ENCODE measurements around the gene BMP5. TPM values are rescaled to one million over a fixed set of nuclear protein-coding genes. Genes with fewer than 3 reads are reported as not detected.

Gene BMP5
- total and polyA plus RNA-seq, 2 of the 8 experiments (the other 6 are each of a cell fraction or from before 2014, with no cell fraction given): 0.02 TPM; not detected in 1

GRCh38 chr6:55888917-55889316 is 13.5 kb upstream of the BMP5 start:
- Histone ChIP-seq H3K27ac (ENCODE audit: low read depth, low read length) (no peak overlapping the region), H2AFZ (ENCODE audit: low read length) (no peak overlapping the region), H3K14ac (ENCODE audit: insufficient read length) (no peak overlapping the region), H3K23me2 (ENCODE audit: low read depth, low read length) (no peaks in the 10 kb centered on the region; the same call in 1 of the 2 replicates), H3K9me3 (ENCODE audit: insufficient read depth in 2 of 2, low read depth in 1 of 2, low read length in 1 of 2) (no peaks in the 10 kb centered on the region), H4K20me1 (replicated peaks in 1 of 2; ENCODE audit: control insufficient read depth in 1 of 2, insufficient read depth in 2 of 2, low read length in 2 of 2) (no peaks in the 10 kb centered on the region), H3K9ac (replicated peaks in 1 of 4; ENCODE audit: extremely low read depth in 1 of 4, low read depth in 3 of 4, low read length in 3 of 4) (no peak overlapping the region), H2BK20ac (ENCODE audit: low read length) (no peak overlapping the region), H4K91ac (replicated peaks; ENCODE audit: insufficient read length, low read length) (no peak overlapping the region), H3K79me2 (ENCODE audit: control insufficient read depth in 1 of 2, insufficient read depth in 2 of 2, low read length in 2 of 2) (no peaks in the 10 kb centered on the region), H4K8ac (ENCODE audit: extremely low read depth, insufficient read depth, low read length) (no peak overlapping the region), H3K56ac (replicated peaks; ENCODE audit: insufficient read length, low read depth, low read length) (no peak overlapping the region), H3K27me3 (replicated peaks in 1 of 4; ENCODE audit: control insufficient read depth in 3 of 4, extremely low read depth in 1 of 4, insufficient read depth in 3 of 4, low read length in 3 of 4) (no peaks in the 10 kb centered on the region), H3K4ac (replicated peaks; ENCODE audit: insufficient read length, low read depth, low read length) (no peak overlapping the region), H2BK15ac (ENCODE audit: low read length) (no peak overlapping the region), H3K4me3 (ENCODE audit: extremely low read depth in 1 of 4, insufficient read depth in 2 of 4, low read depth in 3 of 4, low read length in 4 of 4) (no peak overlapping the region), H2AK5ac (ENCODE audit: low read depth, low read length) (no peak overlapping the region), H3K79me1 (ENCODE audit: low read depth, low read length) (no peaks in the 10 kb centered on the region), H2BK5ac (ENCODE audit: low read depth, low read length) (no peak overlapping the region), H3K4me2 (ENCODE audit: insufficient read depth in 1 of 2, low read depth in 2 of 2, low read length in 2 of 2) (no peak overlapping the region), H4K5ac (ENCODE audit: insufficient read length, low read depth, low read length) (no peak overlapping the region), H2BK120ac (replicated peaks; ENCODE audit: low read depth, low read length) (no peak overlapping the region), H3K36me3 (ENCODE audit: control insufficient read depth in 2 of 4, insufficient read depth in 4 of 4, low read length in 3 of 4) (no peaks in the 10 kb centered on the region), H2BK12ac (ENCODE audit: low read depth, low read length) (no peak overlapping the region), H3K18ac (ENCODE audit: extremely low read depth, low read length) (no peak overlapping the region), H3K4me1 (replicated peaks in 1 of 4; ENCODE audit: control insufficient read depth in 3 of 4, insufficient read depth in 4 of 4, low read length in 3 of 4) (no peaks in the 10 kb centered on the region), H3K23ac (ENCODE audit: insufficient read length) (no peak overlapping the region)
- ChIA-PET POLR2A (ENCODE audit: partially characterized antibody) (no interaction called here), CTCF (ENCODE audit: partially characterized antibody) (interaction anchor here (0.7 to 0.9 kb wide), 2 partner anchors 11 to 272 kb away, joined by 3 to 5 read pairs; no protein-coding TSS in a partner anchor)
- WGBS, 2 experiments (ENCODE audit: extremely low coverage in 1 of 2, insufficient coverage in 1 of 2, insufficient read length in 1 of 2, insufficient replicate concordance in 2 of 2, low coverage in 1 of 2, low lambda C conversion rate in 2 of 2, missing lambda C conversion rate in 1 of 2): 94% methylated on average over 6 of the region's 6 CpGs; no CpG with 5 or more reads in 1 of the 2 experiments
- no peak for FAIRE-seq
- no peak for DNase-seq (ENCODE audit: low read depth in 1 of 2, low spot score in 2 of 2)
- TF ChIP-seq TEAD4 (IDR thresholded peaks at IDR 0.05; ENCODE audit: low read depth, low read length) (no peak), KDM1A (IDR thresholded peaks at IDR 0.05; ENCODE audit: borderline replicate concordance, low read length) (no peak), NANOG (IDR thresholded peaks at IDR 0.05; ENCODE audit: insufficient read depth, low read depth, low read length, poor library complexity, severe bottlenecking) (no peak)
